A549 (cell line): ENCODE data around the gene SUN1.

ENCODE experiments used
- BHLHE40 ChIP-seq: IDR thresholded peaks from 2 replicates; pipeline ENCODE4 v1.6.1; 2012; ENCODE audit warnings: low read depth, low read length, inconsistent platforms
- CTCF ChIP-seq: fragments of >200 bp; sonication (Bioruptor Twin); formaldehyde crosslinking; IDR thresholded peaks from 3 replicates; pipeline ENCODE4 v1.5.1; 2016
- EP300 ChIP-seq, 2 experiments: fragments of >200 bp; sonication (Bioruptor Twin); formaldehyde crosslinking; IDR thresholded peaks; 2 replicates in 1 of 2; 3 replicates in 1 of 2; pipeline ENCODE4 v1.6.1; 2016 to 2017
- JUNB ChIP-seq: fragments of >200 bp; sonication (Bioruptor Twin); formaldehyde crosslinking; IDR thresholded peaks from 2 replicates; pipeline ENCODE4 v1.6.1; 2016
- MAFK ChIP-seq: fragments of 450-650 bp; IDR thresholded peaks from 2 replicates; pipeline ENCODE4 v1.6.1; 2014; ENCODE audit not compliant: partially characterized antibody
- MAX ChIP-seq: IDR thresholded peaks from 2 replicates; pipeline ENCODE4 v1.6.1; 2012
- POLR2A ChIP-seq: IDR thresholded peaks from 2 replicates; pipeline ENCODE4 v1.6.1; 2012; ENCODE audit warnings: mild to moderate bottlenecking, low read length
- POLR2AphosphoS2 ChIP-seq: conservative IDR thresholded peaks from 2 replicates; pipeline ENCODE4 v1.6.1; 2012; ENCODE audit warnings: low read length, improper control_type of control experiment, inconsistent platforms
- RCOR1 ChIP-seq: fragments of 150-350 bp; IDR thresholded peaks from 2 replicates; pipeline ENCODE4 v1.6.1; 2014; ENCODE audit warnings: antibody characterized with exemption, low read length, low read depth
- TP53 ChIP-seq: fragments of 250-450 bp; sonication (Bioruptor Pico); IDR thresholded peaks from 2 replicates; pipeline ENCODE4 v1.5.0; 2021; ENCODE audit warnings: mild to moderate bottlenecking, moderate library complexity
- ZC3H11A ChIP-seq: fragments of 450-650 bp; IDR thresholded peaks from 2 replicates; pipeline ENCODE4 v1.6.1; 2014; ENCODE audit warnings: antibody characterized with exemption, mild to moderate bottlenecking
- ZNF302 ChIP-seq: fragments of 250-450 bp; sonication (Bioruptor Pico); IDR thresholded peaks from 2 replicates; pipeline ENCODE4 v1.9.0; 2021; ENCODE audit warnings: inconsistent platforms, mild to moderate bottlenecking, moderate library complexity

- TF ChIP-seq CTCF (no peak), POLR2AphosphoS2 (no peak), MAX (no peak), MAFK (no peak), EP300 (IDR thresholded peaks at IDR 0.05) (no peak), RCOR1 (no peak), TP53 (no peak), ZNF302 (CRISPR knock-in tag) (no peak), POLR2A (no peak), JUNB (no peak), BHLHE40 (no peak), ZC3H11A (no peak)
Observed at GRCh38 chr7:784971-785370, 47.3 kb upstream of the SUN1 start.
